Liver (tissue), 5 donors: Measurements from ENCODE around the gene RBM46. TPM values are rescaled to one million over a fixed set of nuclear protein-coding genes. Genes with fewer than 3 reads are reported as not detected.

Experiments used
- polyA plus RNA-seq, 2 donors: library from polyadenylated mRNA; stranded (reverse) in 1 of 2; unstranded in 1 of 2; fragments of 200-250 nt in 1 of 2; fragments of >200 nt in 1 of 2; fragmentation: Nextera tagmentation in 1 of 2; extraction: Ambion mirVana in 1 of 2; gene quantifications; one replicate each; pipeline versions ENCODE4 v1.2.1 to v1.2.3, GENCODE V29; 2013 to 2015
- small RNA-seq: library from RNA; depleted of rRNA; stranded (forward); fragments of <200 nt; gene quantifications from one replicate; pipeline ENCODE3, GENCODE V24; 2014
- total RNA-seq, 2 donors: library from RNA; depleted of rRNA; stranded (reverse); fragments of >200 nt; gene quantifications; one replicate each; pipeline ENCODE4 v1.2.3, GENCODE V29; 2014
- donor health status: healthy.
- donor health status: healthy.
- donor health status: healthy.

RBM46 gene
- total and polyA plus RNA-seq, 4 donors: 0.03 to 0.24 (median 0.08) TPM; not detected in 1

Small RNAs within 50 kb of the gene (small RNA-seq; reads per million reads assigned to genes)
- not detected for gene RNU2-44P
- gene RNU2-66P: not detected

Other genes starting within 250 kb of the RBM46 start
- 10 to 100 TPM; 28.4 to 51.5 TPM for gene PLRG1, start 230.9 kb upstream of the RBM46 start, total RNA-seq
- 10 to 100 TPM; 27.2 to 31.3 TPM for gene PLRG1, start 230.9 kb upstream of the RBM46 start, polyA plus RNA-seq
- over 10,000 TPM; 11,744 to 21,431 TPM for gene FGB, start 218.3 kb upstream of the RBM46 start, total RNA-seq
- gene FGB, start 218.3 kb upstream of the RBM46 start, polyA plus RNA-seq: over 10,000 TPM; 11,318 to 19,021 TPM
- over 10,000 TPM; 12,179 to 25,210 TPM for gene FGA, start 190.5 kb upstream of the RBM46 start, total RNA-seq
- over 10,000 TPM in 1 of 2 donors, 1,000 to 10,000 TPM in 1; 8,747 to 16,618 TPM for gene FGA, start 190.5 kb upstream of the RBM46 start, polyA plus RNA-seq
- over 10,000 TPM; 11,566 to 20,700 TPM for gene FGG, start 168.6 kb upstream of the RBM46 start, total RNA-seq
- over 10,000 TPM in 1 of 2 donors, 1,000 to 10,000 TPM in 1; 7,404 to 18,576 TPM for gene FGG, start 168.6 kb upstream of the RBM46 start, polyA plus RNA-seq
- 1 to 10 TPM; 2.6 to 4.4 TPM for gene LRAT, start 37.3 kb upstream of the RBM46 start, total RNA-seq
- 1 to 10 TPM; 1.0 to 6.3 TPM for gene LRAT, start 37.3 kb upstream of the RBM46 start, polyA plus RNA-seq